ENCODE measurements around the gene LTB4R.
"Not testable (repeated sequence)": the region's sequence is repeated elsewhere in the genome, so short reads cannot be mapped to it uniquely, and the experiment has no call there.

LTB4R gene

DNA sequence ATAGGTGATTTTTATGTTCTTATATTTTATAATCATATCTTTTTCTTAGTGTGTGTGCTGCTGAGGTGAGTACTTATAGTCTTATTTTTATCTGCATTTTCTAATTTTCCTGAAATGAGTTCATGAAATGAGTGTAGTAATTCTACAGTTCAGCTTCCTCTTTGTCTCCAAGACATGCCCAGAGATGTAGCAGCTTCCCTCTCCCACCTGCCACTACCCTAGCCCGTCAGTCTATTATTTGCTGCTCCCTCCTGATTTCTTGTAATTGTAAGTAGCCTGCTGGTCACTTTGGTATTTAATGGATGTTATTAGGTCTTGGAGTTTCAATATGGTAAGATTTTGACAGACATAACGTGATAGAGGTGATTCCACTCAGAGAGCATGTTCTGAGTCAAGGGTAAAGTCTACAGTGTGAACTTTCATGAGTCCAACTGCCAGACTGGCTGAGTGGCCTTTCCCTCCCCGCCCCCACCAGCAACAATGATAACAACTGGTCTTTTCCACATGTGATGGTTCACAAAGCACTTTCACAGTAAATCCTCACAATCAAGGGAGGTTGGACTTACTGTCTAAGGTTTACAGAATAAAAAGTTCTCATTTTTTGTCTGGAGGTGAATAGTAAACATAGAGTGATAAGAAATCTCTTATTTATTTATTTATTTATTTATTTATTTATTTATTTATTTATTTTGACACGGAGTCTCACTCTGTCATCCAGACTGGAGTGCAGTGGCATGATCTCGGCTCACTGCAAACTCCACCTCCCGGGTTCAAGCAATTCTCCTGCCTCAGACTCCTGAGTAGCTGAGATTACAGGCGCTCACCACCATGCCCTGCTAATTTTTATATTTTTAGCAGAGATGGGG is 32.7 kb downstream of the LTB4R start:
- DNase-seq (ENCODE audit: low read depth, low spot score), result no peak

DNA sequence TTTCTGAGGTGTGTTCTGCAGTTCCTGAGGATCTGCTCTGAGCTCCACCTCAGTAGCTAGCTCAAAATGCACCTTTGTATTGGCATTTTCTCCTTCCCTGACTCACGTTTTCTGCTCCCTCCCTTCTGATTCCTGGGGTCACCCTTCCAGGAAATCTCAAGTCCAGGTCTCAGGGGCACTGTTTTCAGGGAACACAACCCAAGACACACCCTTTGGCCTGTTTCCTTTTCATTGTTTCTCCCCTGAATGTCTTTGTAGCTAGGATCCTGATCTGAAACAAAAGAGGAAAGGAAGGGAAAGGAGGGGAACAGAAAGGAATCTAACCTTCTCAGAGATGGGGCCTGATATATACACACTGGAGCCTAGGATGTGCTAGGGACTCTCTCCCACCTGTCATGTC is 35.8 kb downstream of the LTB4R start:
- no peak for DNase-seq (ENCODE audit: low read depth, low spot score)

- no peak for DNase-seq (ENCODE audit: low read depth, low spot score)
Observed at GRCh38 chr14:24348186-24348585, 36.9 kb downstream of the LTB4R start.

DNA sequence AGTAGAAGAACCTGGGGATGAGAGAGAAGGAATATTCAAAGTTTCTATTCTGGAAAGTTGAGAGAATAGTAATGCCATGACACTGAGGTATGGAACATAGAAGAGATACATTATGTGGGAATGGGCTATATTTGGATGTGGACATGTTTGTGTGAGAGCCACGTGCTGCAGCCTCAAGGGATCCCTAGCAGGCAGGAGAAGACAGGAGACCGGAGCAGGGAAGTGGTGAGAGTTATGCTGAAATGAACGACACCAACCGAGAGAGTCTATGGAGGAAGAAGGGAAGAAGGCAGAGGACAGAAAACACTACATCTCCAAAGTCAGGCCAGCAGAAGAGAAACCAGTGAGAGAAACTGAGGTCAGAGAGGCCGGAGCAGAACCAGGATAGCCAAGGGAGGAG is 38.4 kb downstream of the LTB4R start:
- DNase-seq (ENCODE audit: low read depth, low spot score), result no peak

GRCh38 chr14:24351517-24351916 is 40.2 kb downstream of the LTB4R start:
- no peak for DNase-seq (ENCODE audit: low read depth, low spot score)

DNA sequence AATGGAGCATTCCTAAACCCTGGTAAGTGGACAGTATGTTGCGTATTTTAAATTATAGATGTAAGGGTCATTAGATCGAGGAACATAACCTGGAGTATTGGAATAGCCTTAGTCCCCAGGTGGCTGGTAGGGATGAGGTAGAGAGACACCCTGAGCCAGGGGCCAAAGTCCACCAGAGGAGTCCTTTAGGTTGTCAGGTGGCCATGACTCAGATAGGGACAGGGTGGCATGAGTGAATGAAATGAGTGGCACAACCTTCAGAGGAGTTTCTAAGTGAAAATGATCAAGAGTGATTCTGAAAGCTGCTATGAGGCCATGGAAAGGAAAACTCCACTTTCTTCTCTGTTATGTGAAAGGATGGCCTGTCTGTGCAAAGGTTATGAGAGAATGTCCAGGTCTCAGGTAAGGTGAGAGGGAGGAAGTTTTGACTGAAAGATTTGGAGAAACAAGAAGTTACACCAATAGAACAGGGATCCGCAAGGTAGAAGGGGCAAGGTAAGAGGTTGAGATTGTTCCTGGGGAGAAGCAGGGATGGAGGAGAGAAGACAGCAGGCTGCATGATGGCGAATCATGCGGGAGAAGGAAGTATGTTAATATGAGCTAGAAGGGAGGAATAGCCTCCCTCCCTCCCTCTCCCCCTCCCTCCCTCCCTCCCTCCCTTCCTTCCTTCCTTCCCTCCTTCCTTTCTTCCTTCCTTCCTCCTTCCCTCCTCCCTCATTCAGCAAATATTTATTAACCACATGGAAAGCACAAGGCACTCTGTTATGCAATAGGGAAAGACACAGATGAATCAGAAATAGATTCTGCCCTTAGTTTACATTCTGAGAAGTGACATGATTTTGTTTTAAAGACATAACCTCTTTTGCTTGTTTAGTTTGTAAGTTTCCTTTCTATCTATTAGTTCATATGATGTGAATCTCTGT is 42.5 kb downstream of the LTB4R start:
- no peak for DNase-seq (ENCODE audit: low read depth, low spot score)

- DNase-seq (ENCODE audit: low read depth, low spot score), result not testable (repeated sequence)
Observed at GRCh38 chr14:24354482-24354825, 43.2 kb downstream of the LTB4R start.

DNA sequence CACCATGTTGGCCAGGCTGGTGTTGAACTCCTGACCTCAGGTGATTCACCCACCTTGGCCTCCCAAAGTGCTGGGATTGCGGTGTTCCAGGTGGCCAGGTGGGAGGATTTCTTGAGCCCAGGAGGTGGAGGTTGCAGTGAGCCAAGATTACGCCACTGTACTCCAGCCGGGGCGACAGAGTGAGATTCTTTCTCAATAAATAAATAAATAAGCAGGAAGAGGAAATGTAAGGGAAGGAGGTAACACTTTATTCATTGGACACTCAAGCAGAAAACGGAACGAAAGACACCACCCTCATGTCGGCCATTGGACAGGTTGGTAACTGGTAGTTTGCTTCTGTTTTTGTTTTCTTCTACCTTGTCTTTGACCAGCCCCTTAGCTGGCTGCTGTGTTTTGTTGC is 43.7 kb downstream of the LTB4R start:
- DNase-seq (ENCODE audit: low read depth, low spot score), result no peak

- no peak for DNase-seq (ENCODE audit: low read depth, low spot score)
Observed at GRCh38 chr14:24356208-24356607, 44.9 kb downstream of the LTB4R start.

GRCh38 chr14:24360281-24360680 is 49.0 kb downstream of the LTB4R start:
- DNase-seq (ENCODE audit: low read depth, low spot score), result no peak

- no peak for DNase-seq (ENCODE audit: low read depth, low spot score)
Observed at GRCh38 chr14:24361326-24361725, 50.0 kb downstream of the LTB4R start.

GRCh38 chr14:24362241-24362960 is 51.1 kb downstream of the LTB4R start:
- no peak for DNase-seq (ENCODE audit: low read depth, low spot score)

- DNase-seq (ENCODE audit: low read depth, low spot score), result no peak
Observed at GRCh38 chr14:24363401-24363800, 52.1 kb downstream of the LTB4R start.

GRCh38 chr14:24364841-24365240 is 53.5 kb downstream of the LTB4R start:
- no peak for DNase-seq (ENCODE audit: low read depth, low spot score)

GRCh38 chr14:24365600-24366412 is 54.5 kb downstream of the LTB4R start:
- DNase-seq (ENCODE audit: low read depth, low spot score), result peak; percentile 96

DNA sequence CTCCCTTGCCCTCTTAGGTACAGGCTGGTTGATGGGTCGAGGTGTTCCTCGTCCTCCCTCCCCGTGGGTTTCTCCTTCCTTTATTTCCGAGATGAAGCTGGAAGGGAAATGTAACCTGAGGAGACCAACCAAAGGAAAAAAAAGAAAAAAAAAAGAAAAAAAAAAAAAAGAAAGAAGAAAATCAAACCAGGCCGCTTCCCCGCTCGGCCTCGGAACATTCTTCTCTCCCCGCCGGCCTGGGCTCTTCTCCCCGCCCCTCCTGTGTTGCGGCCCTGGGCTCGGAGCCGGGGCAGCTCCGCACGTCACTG is 55.1 kb downstream of the LTB4R start:
- DNase-seq (ENCODE audit: low read depth, low spot score), result no peak

GRCh38 chr14:24366721-24367513 is 55.6 kb downstream of the LTB4R start:
- DNase-seq (ENCODE audit: low read depth, low spot score), result peak; percentile 93

Data from astrocyte of the hippocampus (primary cell).